G401.6 (cell line): ENCODE data around the gene ZFHX2.

Experiments
- FAIRE-seq: peaks from 2 replicates; lab custom pipeline; 2012; peaks lifted over from hg19 to GRCh38; lab: Jason Lieb, UNC

ZFHX2 gene

DNA sequence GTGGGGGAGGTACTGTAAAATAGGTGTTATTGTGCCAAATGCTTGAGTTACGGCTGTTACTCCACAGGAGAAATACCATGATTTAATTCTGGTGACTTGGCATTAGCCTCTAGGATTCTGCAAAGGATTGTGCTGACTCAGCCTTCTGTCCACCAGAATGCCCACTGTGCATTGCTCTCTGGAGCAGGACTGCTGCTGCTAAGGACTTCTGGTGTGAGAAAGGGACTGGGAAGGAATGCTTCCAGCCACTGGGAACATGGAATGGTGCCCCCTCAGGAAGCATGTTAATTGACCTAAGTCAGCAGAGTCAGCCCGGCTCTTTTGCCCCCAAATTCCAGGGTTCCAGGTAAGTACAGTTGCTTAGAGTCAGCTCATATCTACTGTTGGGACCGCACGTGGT, 32.9 kb downstream of the ZFHX2 start:
- no peak for FAIRE-seq

DNA sequence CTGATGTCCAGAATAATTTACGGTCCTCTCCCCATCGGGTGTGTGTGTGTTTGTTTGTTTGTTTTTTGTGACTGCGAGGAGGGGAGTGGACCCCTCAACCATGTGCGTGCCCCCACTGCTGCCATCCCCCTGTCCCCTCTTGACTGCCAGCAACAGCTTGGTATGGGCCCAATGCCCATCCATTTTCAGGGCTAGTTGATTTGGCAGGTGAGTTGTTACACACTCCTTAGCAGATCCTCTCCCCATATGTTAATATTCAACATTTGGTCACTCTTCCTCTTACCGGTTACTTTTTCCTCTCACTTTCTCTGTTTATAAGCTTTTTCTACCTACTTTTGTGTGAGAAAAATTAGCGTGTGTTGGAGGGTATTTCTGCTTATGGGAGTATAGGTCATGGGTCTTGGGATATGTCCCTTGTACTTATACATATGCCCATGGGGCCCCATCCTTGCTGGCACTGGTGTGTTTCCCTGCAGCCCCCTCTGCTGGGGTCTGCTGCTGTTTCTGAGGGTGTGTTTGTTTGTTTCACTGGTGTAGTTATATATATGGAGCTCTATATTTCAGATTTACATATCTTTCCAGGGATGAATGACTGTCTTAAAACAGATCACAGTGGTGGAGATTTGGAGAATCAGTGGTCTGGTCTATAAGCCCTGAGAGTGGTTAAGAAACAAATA, 33.8 kb downstream of the ZFHX2 start:
- no peak for FAIRE-seq

DNA sequence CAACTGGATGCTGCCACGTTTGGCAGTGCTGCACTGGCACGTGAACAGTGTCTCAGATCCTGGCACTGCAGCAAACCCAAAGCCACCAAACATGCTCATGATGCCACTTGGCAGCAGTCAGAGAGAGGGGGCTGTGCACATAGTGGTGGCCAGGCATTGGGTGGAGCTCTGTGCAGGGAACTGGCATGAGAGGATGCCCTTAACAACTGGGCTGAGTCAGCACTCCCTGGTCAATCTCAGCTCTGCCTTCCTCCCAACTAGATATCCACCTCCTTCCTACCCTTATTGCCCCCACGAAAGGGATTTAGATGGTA, 37.0 kb downstream of the ZFHX2 start:
- no peak for FAIRE-seq

GRCh38 chr14:23513818-23514643, 37.5 kb downstream of the ZFHX2 start:
- FAIRE-seq: no peak

DNA sequence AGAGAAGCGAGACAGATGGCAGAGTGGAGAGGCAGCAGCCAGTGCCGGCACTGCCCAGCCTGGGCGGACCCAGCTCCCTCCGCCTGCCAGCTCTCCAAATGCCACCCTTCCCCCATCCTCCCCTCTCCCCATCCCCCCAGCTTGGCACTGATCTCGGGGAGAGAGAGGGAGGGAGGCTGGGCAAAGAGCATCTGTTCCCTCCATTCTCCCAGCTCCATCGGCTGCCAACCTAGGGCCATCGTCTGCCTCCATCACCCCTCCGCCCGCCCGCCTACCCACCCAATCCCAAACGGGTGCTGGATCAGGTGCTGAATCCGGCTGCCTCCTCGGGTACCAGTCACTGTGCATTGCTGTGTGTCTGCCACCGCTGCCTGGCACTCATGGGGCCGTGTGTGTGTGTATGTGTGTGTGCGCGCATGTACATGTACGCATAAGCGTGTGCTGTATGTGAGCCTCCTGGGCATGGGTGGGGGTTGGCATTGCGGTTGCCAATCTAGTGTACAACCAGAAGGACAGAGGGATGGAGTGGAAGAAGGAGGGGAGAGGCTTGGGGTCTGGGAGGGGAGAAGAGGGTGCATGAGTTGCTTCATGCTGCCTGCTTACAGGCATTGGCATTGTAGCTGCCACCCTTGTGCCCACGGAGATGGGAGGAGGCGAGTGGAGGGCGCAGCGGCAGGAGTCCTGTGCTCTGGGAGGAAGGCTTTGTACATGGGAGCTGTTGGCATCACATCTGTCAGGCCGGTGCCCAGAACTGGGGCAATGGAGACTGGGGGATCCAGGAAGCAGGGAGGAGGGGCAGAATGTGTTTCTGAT, 38.4 kb downstream of the ZFHX2 start:
- FAIRE-seq: no peak

GRCh38 chr14:23512156-23512555, 39.4 kb downstream of the ZFHX2 start:
- no peak for FAIRE-seq

- no peak for FAIRE-seq
Observed at GRCh38 chr14:23494223-23494622, 57.3 kb downstream of the ZFHX2 start.

- no peak for FAIRE-seq
Observed at GRCh38 chr14:23492618-23493272, 58.8 kb downstream of the ZFHX2 start.

GRCh38 chr14:23487216-23487615, 64.3 kb downstream of the ZFHX2 start:
- FAIRE-seq: no peak

DNA sequence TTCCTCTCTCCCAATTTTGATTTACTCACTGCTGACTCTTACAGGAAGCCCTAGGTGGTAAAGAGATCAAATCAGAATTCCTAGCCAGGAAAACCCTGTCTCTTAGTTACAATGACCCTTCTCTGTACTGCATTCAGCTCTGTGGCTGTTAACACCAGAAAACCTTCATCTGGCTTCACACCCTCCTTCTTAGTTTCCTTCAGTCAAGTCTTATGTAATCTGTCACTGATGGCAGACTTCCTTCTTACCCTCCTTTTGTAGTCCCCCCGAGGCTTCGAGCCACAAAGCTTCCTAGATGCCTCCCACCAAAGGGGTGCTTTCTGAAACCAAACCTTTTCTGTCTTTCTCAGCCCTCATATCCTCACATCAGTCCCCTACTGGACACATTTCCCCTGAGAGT, 65.5 kb downstream of the ZFHX2 start:
- no peak for FAIRE-seq

DNA sequence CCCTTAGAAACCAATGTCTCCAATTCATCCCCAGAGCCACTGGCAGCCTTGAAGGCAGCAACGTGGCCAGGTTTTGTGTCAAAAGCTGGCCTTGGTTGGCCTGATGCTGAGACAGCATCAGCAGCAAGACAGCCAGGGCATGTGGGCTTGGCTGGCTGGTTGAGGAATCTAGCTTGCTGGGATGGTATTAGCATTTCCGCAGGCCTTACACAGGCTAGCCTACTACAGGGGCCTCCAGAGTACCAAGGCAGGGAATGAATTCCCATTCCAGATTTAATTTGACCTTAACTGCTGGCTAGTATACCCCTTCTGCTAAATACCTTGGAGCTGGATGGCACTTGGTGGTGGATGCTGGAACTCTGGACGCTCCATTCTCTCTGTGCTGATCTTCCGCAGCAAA, 66.2 kb downstream of the ZFHX2 start:
- FAIRE-seq: no peak

DNA sequence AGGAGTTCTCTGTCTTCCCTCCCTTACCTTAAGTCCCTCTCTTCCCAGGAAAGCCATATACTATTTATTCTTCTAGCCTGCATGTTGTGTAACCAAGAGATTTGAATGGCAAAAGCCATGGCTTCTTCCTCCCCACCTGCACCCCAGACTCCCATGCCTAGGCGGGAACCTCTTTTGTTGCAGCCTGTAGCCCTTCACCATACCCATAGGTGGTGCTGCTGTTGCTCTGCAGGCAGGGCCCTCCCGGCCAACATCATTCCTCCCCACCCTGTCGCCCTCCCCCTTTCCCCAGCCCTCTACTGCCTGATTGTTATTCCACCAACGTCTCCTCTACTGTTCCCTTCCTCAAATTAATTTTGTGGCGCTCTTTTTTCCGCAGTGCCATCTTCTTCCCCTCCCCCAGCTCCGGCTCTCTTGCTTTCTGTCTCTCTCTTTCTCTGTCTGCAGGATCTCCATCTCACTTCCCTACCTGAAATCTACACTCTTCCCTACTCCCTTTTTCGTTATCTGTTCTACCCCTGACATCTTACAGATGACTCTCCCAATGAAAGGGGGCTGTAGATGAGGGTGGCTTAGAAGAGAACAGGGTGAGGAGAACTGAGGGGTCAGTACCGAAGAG, 68.2 kb downstream of the ZFHX2 start:
- FAIRE-seq: no peak

GRCh38 chr14:23482823-23483148, 68.8 kb downstream of the ZFHX2 start:
- FAIRE-seq: no peak

DNA sequence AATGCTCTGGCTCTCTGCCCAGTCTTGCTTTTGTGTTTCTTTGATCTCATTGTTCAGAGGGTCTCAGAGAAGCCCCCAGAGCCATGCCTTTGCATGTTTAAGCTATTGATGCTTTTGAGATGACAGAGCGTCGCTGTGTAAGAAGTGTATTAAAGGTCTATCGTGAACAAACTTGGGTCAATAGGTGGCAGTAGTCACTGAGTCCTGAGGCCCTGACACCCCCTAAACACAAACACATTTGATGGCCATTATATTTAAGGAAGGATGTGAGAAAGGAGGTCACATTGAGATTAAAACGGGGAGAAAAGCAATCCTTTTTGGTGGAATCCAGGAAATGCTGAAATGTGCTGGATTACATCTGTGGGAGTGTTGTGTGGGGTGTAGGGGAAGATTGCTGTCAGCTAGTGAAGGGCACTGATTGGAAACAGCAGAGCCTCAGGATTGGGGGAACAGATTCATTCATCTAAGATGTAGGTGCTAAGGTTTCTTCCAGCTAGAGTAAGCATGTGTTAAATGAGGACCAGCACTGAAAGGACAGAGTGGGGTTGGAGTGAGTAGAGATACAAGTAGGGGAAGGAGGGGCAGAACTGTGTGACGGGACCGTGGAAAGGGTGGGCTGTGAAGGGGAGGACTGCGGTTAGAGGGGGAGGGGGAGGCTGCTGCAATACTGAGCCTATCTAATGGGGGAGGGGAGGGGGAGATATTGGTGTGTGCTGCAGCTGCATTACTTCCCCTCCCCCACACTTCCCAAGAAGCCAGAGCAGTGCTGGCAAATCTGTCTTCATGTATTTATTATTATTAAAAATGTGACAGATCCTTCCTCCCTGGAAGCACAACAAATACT, 69.4 kb downstream of the ZFHX2 start:
- FAIRE-seq: no peak

DNA sequence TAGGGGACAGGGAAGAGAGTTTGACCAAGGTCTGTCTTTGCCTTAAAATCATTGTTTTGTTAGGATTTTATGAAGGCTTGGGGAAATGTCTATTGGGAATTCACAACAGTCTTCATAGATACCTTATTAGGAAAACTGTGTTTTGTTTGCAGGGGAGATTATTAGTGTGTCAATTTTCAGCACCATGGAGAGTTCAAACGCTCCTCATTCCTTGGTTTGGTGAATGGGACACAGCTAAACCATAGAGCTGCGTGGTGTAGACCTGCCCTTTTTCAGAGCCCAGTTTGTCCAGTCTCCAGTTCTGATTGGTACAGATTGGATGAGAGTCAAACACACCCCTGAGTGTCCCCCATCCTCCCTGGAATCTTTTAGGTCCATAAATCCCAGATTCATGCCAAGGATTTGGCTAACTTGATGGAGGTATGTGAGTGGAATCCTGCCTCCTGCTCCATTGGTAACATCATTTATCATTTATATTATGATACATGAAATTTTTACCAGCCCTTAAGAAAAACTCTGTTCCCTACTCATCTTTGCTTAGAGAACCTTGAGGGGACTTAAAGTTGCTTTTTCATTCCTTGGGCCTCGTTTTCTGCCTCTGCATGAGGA, 70.1 kb downstream of the ZFHX2 start:
- no peak for FAIRE-seq

GRCh38 chr14:23478109-23478759, 73.3 kb downstream of the ZFHX2 start:
- FAIRE-seq: peak; percentile 84

- no peak for FAIRE-seq
Observed at GRCh38 chr14:23470947-23471346, 80.6 kb downstream of the ZFHX2 start.
